GM12873 (cell line): ENCODE results near the gene CERK.

ENCODE experiments used
- TF ChIP-seq, protein P1 (sequence below): IDR thresholded peaks from 2 replicates; pipeline ENCODE4 v1.5.1; 2012; ENCODE audit warnings: low read depth, mild to moderate bottlenecking, moderate library complexity, low read length, control low read depth; ENCODE audit not compliant: insufficient read depth; ENCODE audit errors: missing control alignments

CERK gene, protein sequence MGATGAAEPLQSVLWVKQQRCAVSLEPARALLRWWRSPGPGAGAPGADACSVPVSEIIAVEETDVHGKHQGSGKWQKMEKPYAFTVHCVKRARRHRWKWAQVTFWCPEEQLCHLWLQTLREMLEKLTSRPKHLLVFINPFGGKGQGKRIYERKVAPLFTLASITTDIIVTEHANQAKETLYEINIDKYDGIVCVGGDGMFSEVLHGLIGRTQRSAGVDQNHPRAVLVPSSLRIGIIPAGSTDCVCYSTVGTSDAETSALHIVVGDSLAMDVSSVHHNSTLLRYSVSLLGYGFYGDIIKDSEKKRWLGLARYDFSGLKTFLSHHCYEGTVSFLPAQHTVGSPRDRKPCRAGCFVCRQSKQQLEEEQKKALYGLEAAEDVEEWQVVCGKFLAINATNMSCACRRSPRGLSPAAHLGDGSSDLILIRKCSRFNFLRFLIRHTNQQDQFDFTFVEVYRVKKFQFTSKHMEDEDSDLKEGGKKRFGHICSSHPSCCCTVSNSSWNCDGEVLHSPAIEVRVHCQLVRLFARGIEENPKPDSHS

DNA sequence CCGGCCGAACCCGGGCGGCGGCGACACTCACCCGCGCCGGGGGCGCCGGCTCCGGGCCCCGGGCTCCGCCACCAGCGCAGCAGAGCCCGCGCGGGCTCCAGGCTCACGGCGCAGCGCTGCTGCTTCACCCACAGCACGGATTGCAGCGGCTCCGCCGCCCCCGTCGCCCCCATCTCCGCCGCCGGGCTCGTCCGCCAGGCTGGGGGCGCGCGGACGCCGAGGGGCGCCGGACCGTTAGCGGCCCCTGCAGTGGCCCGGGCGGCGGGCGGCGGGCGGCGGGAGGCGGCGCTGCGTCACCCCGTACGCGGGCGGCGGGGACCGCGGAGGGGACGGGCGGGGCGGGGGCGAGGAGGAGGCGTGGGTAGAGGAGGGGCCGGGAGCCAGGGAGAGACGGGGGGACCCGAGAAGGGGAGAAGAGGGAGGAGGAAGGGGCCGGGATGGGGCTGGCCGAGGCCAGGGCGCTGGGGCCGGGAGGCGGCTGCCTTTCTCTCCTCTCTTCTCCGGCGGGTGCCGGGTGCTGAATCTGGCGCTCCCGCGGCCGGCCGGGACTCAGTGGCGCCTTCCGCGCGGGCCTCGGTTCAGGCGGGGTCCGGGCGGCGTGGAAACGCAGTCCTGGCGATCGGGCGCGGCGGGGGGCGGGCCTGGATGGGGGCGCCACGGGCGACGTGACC is at the start of gene CERK:
TSS of gene CERK (minus strand) at position 277 of the 671 bp plus-strand sequence. CDS start at position 173, 104 bp downstream.
- TF ChIP-seq, protein P1, sequence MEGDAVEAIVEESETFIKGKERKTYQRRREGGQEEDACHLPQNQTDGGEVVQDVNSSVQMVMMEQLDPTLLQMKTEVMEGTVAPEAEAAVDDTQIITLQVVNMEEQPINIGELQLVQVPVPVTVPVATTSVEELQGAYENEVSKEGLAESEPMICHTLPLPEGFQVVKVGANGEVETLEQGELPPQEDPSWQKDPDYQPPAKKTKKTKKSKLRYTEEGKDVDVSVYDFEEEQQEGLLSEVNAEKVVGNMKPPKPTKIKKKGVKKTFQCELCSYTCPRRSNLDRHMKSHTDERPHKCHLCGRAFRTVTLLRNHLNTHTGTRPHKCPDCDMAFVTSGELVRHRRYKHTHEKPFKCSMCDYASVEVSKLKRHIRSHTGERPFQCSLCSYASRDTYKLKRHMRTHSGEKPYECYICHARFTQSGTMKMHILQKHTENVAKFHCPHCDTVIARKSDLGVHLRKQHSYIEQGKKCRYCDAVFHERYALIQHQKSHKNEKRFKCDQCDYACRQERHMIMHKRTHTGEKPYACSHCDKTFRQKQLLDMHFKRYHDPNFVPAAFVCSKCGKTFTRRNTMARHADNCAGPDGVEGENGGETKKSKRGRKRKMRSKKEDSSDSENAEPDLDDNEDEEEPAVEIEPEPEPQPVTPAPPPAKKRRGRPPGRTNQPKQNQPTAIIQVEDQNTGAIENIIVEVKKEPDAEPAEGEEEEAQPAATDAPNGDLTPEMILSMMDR = no peak

DNA sequence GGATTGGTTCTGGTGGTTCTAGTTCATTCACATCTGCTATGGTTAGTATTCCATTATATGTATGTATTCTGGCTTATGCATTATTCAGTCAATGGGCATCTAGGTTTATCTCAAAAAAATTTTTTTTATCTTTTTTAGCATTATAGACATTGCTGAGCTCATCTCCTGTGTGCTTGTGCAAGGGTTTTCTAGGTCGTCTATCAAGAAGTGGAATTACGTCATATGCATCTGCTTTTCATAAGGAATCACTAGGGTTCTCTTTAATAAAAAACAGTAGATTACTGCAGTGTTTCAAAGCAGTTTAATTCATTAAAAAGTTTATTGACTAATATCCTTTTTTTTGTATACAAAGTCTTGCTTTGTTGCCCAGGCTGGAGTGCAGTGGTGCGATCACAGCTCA is 45.7 kb upstream of the CERK start:
- TF ChIP-seq, protein P1 = no peak

DNA sequence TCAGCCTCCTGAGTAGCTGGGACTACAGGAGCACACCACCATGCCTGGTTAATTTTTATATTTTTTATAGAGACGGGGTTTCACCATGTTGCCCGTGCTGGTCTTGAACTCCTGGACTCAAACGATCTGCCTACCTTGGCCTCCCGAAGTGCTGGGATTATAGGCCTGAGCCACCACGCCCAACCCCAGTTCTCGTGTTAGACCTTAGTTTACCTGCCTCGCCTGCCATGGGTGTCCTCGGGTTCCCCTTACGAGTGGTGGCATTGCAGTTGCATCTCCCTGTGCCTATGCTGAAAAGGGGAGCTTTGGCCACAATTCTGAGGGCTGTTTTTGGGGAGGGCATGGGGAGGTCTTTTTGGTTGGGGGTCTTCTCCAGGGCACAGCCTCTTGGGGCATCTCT is 43.2 kb upstream of the CERK start:
- TF ChIP-seq, protein P1 = no peak

DNA sequence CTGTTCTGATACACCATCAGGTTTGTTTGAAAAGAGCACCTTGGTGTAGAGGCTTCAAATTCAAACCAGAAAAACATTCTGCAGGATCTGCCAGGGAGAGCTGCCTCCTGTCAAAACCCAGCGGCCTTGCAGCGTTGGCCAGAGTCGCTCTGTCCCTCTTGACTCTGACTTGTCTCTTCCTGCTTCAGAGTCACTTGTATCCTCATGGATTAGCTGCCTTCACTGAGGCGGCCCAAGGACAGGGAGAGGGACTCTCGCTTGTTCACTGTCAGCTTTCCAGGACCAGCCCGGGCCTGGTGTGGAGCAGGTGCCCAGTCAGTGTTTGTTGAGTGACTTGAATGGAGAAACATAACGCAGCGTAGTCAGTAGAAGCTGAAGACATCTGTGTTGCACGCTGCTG is 42.4 kb upstream of the CERK start:
- TF ChIP-seq, protein P1 = no peak

DNA sequence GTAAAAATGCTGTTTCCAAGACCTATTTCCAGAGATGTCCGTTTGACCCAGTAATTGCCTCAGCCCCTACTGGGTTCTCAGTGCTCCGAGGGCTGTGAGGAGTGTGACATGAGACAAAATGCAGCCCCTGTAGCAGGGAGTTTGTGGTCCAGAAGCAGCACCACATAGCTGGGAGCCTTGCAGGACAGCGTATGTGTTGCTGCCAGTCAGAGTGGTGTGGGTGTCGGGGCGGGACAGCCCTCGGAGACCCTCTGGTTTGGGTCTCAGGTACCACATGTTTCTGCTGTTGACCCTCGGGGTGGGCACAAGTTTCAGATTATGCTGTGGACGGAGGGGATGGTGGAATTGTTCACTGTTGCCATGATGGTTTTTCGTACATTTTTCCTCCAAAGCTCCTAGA is 41.6 kb upstream of the CERK start:
- TF ChIP-seq, protein P1 = no peak

DNA sequence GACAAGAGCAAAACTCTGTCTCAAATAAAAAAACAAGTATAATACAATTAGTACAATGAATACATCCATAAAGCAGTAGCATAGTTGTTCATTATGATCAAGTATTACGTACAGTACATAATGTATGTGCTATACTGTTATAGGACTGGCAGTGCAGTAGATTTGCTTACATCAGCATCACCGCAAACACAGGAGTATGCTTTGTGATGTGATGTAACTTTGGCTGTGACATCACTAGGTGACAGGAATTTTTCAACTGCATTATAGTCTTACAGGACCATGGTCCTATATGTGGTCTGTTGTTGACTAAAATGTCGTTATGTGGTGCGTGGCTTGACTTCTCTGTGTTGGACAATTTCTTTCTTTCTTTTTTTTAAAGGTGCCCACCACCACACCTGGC is 41.0 kb upstream of the CERK start:
- TF ChIP-seq, protein P1 = no peak

DNA sequence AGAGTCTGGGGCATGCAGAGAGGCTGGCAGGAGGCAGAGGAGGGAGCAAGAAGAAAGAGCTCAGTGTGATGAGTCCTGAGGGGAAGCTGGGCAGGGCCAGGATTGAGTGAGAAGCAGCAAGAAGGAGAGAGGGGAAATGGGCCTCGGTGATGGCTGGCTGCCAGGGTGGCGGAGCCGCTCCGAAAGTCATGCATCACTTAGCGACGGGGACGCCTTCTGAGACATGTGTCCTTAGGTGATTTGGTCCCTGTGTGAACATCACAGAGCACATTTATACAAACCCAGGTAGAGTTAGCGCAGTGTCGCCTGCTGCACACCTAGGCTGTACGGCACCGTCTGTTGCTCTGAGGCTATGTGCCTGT is 39.5 kb upstream of the CERK start:
- TF ChIP-seq, protein P1 = no peak
